ENCODE results near the gene PRKCB. TPM values are rescaled to one million over a fixed set of nuclear protein-coding genes. Genes with fewer than 3 reads are reported as not detected.

PRKCB gene
- total RNA-seq, 1 experiment from 2014 or later = 0.89 TPM

DNA sequence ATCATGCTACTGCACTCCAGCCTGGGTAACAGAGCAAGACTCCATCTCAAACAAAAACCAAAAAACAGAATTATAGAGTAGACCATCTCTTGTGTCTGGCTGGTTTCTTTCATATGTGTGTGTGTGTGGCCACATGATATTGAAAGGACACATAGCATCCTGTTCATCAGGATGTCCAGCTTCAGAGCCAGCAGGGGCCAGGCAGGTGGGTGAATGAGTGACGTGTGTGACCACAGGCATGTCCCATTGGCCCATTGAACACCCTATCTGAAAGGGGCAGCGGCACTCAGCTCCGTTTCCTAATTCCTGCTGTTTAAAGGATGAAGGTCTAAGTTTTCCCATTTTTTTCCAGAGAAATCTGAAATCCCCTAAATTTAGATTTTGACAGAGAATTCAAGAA lies 174.2 kb downstream of the PRKCB start:
- intact Hi-C loops (cut with micrococcal nuclease) = loop anchor here (1.0 kb wide), 2 partner anchors 209 to 275 kb away; no protein-coding TSS in a partner anchor
- DNase-seq (ENCODE audit: low read depth, low spot score) (no peak), ATAC-seq (no peak)
- H2AFZ ChIP-seq (ENCODE audit: low read depth, low read length, poor library complexity, severe bottlenecking) = no peak overlapping the region
- H3K4me2 ChIP-seq (ENCODE audit: low read length) = no peak overlapping the region
- no peaks in the 10 kb centered on the region for H3K79me2 ChIP-seq (ENCODE audit: insufficient read depth, low read length)
- H3K27ac ChIP-seq (ENCODE audit: low read depth, low read length) = no peak overlapping the region
- ChIA-PET RAD21 (ENCODE audit: low non-redundant PET in 1 of 2, low total read pairs in 2 of 2, uncharacterized antibody in 2 of 2, unreplicated experiment in 2 of 2) (interaction anchor here (0.6 to 1.2 kb wide), 5 partner anchors 133 to 268 kb away, joined by 3 to 5 read pairs (median 3); no protein-coding TSS in a partner anchor), CTCF (interaction anchor here (0.5 to 2.2 kb wide), 23 partner anchors 9 to 692 kb away, joined by 3 to 33 read pairs (median 4); no protein-coding TSS in a partner anchor), POLR2A (no interaction called here)
- TF ChIP-seq YY1 (IDR thresholded peaks at IDR 0.05; ENCODE audit: extremely low read depth, insufficient replicate concordance, low read depth, low read length) (no peak), CBX3 (IDR thresholded peaks at IDR 0.05; ENCODE audit: low read depth) (no peak), ZNF274 (IDR thresholded peaks at IDR 0.05; ENCODE audit: low read depth, low read length) (no peak), SIN3A (IDR thresholded peaks at IDR 0.05; ENCODE audit: low read depth) (no peak), POLR2AphosphoS5 (IDR thresholded peaks at IDR 0.05; ENCODE audit: low read depth, low read length) (no peak)
- TF ChIP-seq, protein P1, sequence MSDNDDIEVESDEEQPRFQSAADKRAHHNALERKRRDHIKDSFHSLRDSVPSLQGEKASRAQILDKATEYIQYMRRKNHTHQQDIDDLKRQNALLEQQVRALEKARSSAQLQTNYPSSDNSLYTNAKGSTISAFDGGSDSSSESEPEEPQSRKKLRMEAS (IDR thresholded peaks at IDR 0.05) = no peak
- H3K27me3 ChIP-seq (ENCODE audit: insufficient read depth, low read length) = peaks cover 35% of the 10 kb centered on the region
- BruUV-seq (replicated peaks) = no TSS peak
- H3K4me1 ChIP-seq (ENCODE audit: control insufficient read depth in 1 of 2, insufficient read depth in 2 of 2, low read length in 2 of 2) = no peaks in the 10 kb centered on the region
- H4K20me1 ChIP-seq (ENCODE audit: insufficient read depth) = no peaks in the 10 kb centered on the region
- H3K9ac ChIP-seq (ENCODE audit: low read length) = no peak overlapping the region
- no peaks in the 10 kb centered on the region for H3K9me2 ChIP-seq (ENCODE audit: insufficient read depth)
- H3K36me3 ChIP-seq (ENCODE audit: control insufficient read depth in 1 of 2, insufficient read depth in 2 of 2, low read length in 2 of 2) = no peaks in the 10 kb centered on the region
- no peaks in the 10 kb centered on the region for H3K9me3 ChIP-seq (ENCODE audit: control insufficient read depth in 1 of 2, insufficient read depth in 1 of 2, low read depth in 1 of 2, low read length in 2 of 2)
- H3K4me3 ChIP-seq (replicated peaks in 1 of 2; ENCODE audit: low read depth in 1 of 2, low read length in 2 of 2) = no peak overlapping the region

DNA sequence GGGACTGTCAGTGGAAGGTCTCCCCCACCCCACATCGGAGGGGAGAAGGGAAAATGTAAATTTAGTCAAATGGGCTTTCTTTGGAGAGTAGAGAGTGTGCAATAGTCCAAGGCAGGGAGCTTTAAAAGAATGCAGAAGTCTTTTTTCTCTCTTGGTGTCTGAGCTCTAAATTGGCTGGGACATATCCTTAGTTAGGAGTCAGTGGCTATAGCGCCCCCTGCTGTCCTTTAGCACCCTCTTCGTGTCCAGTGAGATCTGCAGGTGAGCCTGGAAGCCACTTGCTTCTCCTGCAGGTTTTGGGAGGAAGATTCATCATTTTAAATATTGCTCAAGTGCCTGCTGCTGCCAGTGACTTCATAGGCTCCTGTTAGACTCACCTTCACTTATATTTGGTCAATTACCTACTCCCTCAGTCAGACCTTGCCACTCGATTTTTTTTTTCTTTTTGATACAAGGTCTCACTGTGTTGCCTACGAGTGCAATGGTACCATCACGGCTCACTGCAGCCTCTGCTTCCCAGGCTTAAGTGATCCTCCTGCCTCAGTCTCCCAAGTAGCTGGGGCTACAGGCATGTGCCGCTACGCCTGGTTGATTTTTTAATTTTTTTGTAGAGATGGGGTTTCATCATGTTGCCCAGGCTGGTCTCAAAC lies 174.8 kb downstream of the PRKCB start:
- Histone ChIP-seq H3K36me3 (ENCODE audit: control insufficient read depth in 1 of 2, insufficient read depth in 2 of 2, low read length in 2 of 2) (no peaks in the 10 kb centered on the region), H3K9me3 (ENCODE audit: control insufficient read depth in 1 of 2, insufficient read depth in 1 of 2, low read depth in 1 of 2, low read length in 2 of 2) (no peaks in the 10 kb centered on the region), H3K79me2 (ENCODE audit: insufficient read depth, low read length) (no peaks in the 10 kb centered on the region), H3K4me2 (ENCODE audit: low read length) (no peak overlapping the region), H3K4me3 (replicated peaks in 1 of 2; ENCODE audit: low read depth in 1 of 2, low read length in 2 of 2) (no peak overlapping the region), H3K4me1 (ENCODE audit: control insufficient read depth in 1 of 2, insufficient read depth in 2 of 2, low read length in 2 of 2) (no peaks in the 10 kb centered on the region), H3K27me3 (ENCODE audit: insufficient read depth, low read length) (peaks cover 31% of the 10 kb centered on the region), H2AFZ (ENCODE audit: low read depth, low read length, poor library complexity, severe bottlenecking) (no peak overlapping the region), H3K9ac (ENCODE audit: low read length) (no peak overlapping the region), H4K20me1 (ENCODE audit: insufficient read depth) (no peaks in the 10 kb centered on the region), H3K9me2 (ENCODE audit: insufficient read depth) (no peaks in the 10 kb centered on the region), H3K27ac (ENCODE audit: low read depth, low read length) (no peak overlapping the region)
- ChIA-PET POLR2A (no interaction called here), RAD21 (ENCODE audit: low non-redundant PET in 1 of 2, low total read pairs in 2 of 2, uncharacterized antibody in 2 of 2, unreplicated experiment in 2 of 2) (interaction anchor here (0.6 to 0.9 kb wide), 4 partner anchors 133 to 269 kb away, joined by 3 to 5 read pairs (median 3); no protein-coding TSS in a partner anchor), CTCF (interaction anchor here (0.5 to 2.2 kb wide), 23 partner anchors 9 to 692 kb away, joined by 3 to 33 read pairs (median 4); no protein-coding TSS in a partner anchor)
- TF ChIP-seq, protein P2, sequence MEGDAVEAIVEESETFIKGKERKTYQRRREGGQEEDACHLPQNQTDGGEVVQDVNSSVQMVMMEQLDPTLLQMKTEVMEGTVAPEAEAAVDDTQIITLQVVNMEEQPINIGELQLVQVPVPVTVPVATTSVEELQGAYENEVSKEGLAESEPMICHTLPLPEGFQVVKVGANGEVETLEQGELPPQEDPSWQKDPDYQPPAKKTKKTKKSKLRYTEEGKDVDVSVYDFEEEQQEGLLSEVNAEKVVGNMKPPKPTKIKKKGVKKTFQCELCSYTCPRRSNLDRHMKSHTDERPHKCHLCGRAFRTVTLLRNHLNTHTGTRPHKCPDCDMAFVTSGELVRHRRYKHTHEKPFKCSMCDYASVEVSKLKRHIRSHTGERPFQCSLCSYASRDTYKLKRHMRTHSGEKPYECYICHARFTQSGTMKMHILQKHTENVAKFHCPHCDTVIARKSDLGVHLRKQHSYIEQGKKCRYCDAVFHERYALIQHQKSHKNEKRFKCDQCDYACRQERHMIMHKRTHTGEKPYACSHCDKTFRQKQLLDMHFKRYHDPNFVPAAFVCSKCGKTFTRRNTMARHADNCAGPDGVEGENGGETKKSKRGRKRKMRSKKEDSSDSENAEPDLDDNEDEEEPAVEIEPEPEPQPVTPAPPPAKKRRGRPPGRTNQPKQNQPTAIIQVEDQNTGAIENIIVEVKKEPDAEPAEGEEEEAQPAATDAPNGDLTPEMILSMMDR (IDR thresholded peaks at IDR 0.05 in 2 of 3, conservative IDR thresholded peaks at IDR 0.05 in 1 of 3; ENCODE audit: borderline replicate concordance in 1 of 3, insufficient read depth in 1 of 3, low read depth in 2 of 3, low read length in 2 of 3) = peak; percentile 59 to 86 (median 80); a peak in 5 of 6 replicates
- TF ChIP-seq RAD21 (IDR thresholded peaks at IDR 0.05; ENCODE audit: low read depth) = peak; percentile 69
- TF ChIP-seq YY1 (IDR thresholded peaks at IDR 0.05; ENCODE audit: extremely low read depth, insufficient replicate concordance, low read depth, low read length) = no peak
- no peak for TF ChIP-seq SRF (IDR thresholded peaks at IDR 0.05; ENCODE audit: low read depth)
- BruUV-seq (replicated peaks) = no TSS peak
- peak; percentile 89 for ATAC-seq
- DNase-seq (ENCODE audit: low read depth, low spot score) = peak; percentile 55
- intact Hi-C loops (cut with micrococcal nuclease) = loop anchor here (1.0 kb wide), 2 partner anchors 209 to 275 kb away; no protein-coding TSS in a partner anchor

All from HCT116 (cell line).